ENCODE measurements around the gene TPP2.
A peak's percentile ranks its signal among the peaks of the same experiment; 100 is the strongest.

The TPP2 gene

DNA sequence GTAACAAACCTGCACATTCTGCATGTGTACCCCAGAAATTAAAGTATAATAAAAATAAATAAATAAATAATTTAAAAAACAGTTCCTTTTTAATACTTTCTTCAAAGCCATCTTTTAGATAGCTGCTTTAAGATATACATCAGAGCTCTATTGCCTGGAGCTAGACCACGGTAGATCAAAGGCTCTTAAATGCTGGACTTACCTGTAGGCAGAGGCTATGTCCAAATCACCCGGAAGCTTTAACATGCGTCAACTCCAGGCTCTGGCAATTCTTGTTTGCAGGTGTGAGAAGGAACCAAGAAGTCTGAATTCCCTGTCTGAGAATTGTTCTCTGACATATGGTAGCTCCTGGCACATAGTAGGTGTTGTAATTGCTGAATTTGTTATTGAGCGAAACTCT, 99.7 kb downstream of the TPP2 start:
- TF ChIP-seq TCF12 (IDR thresholded peaks at IDR 0.05; ENCODE audit: low read depth) (no peak), NFIC (IDR thresholded peaks at IDR 0.05) (no peak), FOXM1 (IDR thresholded peaks at IDR 0.05; ENCODE audit: borderline replicate concordance, low read depth) (no peak), RAD21 (IDR thresholded peaks at IDR 0.05; ENCODE audit: low read depth) (no peak), TEAD4 (IDR thresholded peaks at IDR 0.05) (no peak)
- TF ChIP-seq, protein P1, sequence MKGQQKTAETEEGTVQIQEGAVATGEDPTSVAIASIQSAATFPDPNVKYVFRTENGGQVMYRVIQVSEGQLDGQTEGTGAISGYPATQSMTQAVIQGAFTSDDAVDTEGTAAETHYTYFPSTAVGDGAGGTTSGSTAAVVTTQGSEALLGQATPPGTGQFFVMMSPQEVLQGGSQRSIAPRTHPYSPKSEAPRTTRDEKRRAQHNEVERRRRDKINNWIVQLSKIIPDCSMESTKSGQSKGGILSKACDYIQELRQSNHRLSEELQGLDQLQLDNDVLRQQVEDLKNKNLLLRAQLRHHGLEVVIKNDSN (IDR thresholded peaks at IDR 0.05) = no peak

DNA sequence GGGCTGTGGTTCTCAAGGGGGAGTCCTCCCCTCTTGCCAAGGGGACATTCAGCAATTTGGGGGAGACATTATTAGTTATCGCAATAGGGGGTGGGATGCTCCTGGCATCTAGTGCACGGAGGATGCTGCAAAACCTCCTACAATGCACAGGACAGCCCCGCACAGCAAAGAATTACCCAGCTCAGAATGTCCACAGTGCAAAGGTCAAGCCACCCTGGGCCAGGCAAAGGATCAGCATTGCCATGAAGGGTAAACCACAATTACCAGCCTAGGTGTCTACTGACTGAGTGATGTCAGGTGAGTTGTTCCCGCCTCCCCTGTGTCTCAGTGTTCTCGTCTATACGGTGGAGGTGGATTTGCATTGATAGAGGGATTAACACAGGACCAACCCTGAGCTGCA, 100.5 kb downstream of the TPP2 start:
- TF ChIP-seq, protein P1 (IDR thresholded peaks at IDR 0.05) = no peak
- TF ChIP-seq TCF12 (IDR thresholded peaks at IDR 0.05; ENCODE audit: low read depth) (no peak), EP300 (IDR thresholded peaks at IDR 0.05; ENCODE audit: borderline replicate concordance) (no peak), RAD21 (IDR thresholded peaks at IDR 0.05; ENCODE audit: low read depth) (no peak), TEAD4 (IDR thresholded peaks at IDR 0.05) (no peak), EGR1 (IDR thresholded peaks at IDR 0.05) (no peak), FOXM1 (IDR thresholded peaks at IDR 0.05; ENCODE audit: borderline replicate concordance, low read depth) (no peak), CREB1 (IDR thresholded peaks at IDR 0.05; ENCODE audit: low read depth) (no peak), ZBTB7A (IDR thresholded peaks at IDR 0.05; ENCODE audit: low read depth) (no peak), YY1 (IDR thresholded peaks at IDR 0.05; ENCODE audit: low read depth) (no peak)
- TF ChIP-seq, protein P2, sequence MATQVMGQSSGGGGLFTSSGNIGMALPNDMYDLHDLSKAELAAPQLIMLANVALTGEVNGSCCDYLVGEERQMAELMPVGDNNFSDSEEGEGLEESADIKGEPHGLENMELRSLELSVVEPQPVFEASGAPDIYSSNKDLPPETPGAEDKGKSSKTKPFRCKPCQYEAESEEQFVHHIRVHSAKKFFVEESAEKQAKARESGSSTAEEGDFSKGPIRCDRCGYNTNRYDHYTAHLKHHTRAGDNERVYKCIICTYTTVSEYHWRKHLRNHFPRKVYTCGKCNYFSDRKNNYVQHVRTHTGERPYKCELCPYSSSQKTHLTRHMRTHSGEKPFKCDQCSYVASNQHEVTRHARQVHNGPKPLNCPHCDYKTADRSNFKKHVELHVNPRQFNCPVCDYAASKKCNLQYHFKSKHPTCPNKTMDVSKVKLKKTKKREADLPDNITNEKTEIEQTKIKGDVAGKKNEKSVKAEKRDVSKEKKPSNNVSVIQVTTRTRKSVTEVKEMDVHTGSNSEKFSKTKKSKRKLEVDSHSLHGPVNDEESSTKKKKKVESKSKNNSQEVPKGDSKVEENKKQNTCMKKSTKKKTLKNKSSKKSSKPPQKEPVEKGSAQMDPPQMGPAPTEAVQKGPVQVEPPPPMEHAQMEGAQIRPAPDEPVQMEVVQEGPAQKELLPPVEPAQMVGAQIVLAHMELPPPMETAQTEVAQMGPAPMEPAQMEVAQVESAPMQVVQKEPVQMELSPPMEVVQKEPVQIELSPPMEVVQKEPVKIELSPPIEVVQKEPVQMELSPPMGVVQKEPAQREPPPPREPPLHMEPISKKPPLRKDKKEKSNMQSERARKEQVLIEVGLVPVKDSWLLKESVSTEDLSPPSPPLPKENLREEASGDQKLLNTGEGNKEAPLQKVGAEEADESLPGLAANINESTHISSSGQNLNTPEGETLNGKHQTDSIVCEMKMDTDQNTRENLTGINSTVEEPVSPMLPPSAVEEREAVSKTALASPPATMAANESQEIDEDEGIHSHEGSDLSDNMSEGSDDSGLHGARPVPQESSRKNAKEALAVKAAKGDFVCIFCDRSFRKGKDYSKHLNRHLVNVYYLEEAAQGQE (IDR thresholded peaks at IDR 0.05; ENCODE audit: low read depth) = no peak

DNA sequence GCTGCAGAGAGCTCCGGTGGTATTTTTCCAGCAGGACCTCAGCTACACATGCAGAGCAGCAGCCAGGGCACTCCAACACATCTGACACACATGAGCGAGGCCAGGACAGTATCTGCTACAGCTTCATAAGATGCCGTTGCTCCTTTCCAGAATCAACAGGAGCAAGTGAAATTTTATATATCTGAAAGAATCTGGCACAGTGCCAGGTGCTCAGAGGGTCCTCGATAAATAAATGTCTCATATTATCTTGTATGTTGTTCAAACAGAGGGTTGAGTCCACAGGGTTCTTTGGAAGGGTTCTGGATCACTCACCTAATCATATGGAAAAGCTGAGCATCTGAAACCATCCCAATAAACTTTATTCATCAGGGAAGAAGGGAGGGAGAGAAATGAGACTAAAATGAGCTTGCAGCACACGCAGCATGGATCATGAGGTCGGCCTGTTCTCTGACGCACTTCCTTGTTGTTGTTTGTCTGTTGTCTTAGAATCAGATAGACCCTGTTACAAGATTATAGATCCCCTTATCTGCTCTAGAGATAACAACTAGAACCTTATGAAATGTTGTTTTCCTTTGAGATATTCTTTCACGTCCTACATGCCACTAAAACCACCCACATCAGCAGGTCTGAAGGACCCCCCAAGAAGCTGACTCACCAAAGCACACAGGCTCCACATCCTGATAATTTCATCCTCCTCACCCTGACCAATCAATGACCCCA, 101.3 kb downstream of the TPP2 start:
- TF ChIP-seq, protein P2 (IDR thresholded peaks at IDR 0.05; ENCODE audit: low read depth) = no peak
- peak; percentile 44; the same call in 1 of the 2 replicates for TF ChIP-seq NFIC (IDR thresholded peaks at IDR 0.05)

DNA sequence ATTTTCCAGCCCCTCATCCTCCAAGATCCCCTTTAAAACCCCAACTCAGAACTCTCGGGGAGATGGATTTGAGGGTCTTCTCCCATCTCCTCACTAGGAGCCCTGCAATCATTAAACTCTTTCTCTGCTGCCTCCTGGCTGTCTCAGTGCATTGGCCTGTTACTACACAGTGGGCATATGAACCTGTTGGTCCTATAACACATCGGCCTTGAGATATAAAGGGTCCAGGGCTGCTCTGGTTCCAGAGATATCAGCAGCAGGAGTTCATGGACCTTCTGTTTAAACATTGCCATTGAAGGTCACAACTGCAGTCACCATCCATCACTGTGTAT, 101.8 kb downstream of the TPP2 start:
- TF ChIP-seq TCF12 (IDR thresholded peaks at IDR 0.05; ENCODE audit: low read depth) = no peak
- TF ChIP-seq EP300 (IDR thresholded peaks at IDR 0.05; ENCODE audit: borderline replicate concordance) = no peak
- no peak for TF ChIP-seq NFIC (IDR thresholded peaks at IDR 0.05)
- no peak for TF ChIP-seq CEBPB (IDR thresholded peaks at IDR 0.05)
- TF ChIP-seq, protein P3, sequence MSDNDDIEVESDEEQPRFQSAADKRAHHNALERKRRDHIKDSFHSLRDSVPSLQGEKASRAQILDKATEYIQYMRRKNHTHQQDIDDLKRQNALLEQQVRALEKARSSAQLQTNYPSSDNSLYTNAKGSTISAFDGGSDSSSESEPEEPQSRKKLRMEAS (IDR thresholded peaks at IDR 0.05) = no peak
- TF ChIP-seq CREB1 (IDR thresholded peaks at IDR 0.05; ENCODE audit: low read depth) = no peak
- TF ChIP-seq TEAD4 (IDR thresholded peaks at IDR 0.05) = no peak
- TF ChIP-seq, protein P1 (IDR thresholded peaks at IDR 0.05) = no peak
- TF ChIP-seq FOXM1 (IDR thresholded peaks at IDR 0.05; ENCODE audit: borderline replicate concordance, low read depth) = no peak
- TF ChIP-seq ZBTB7A (IDR thresholded peaks at IDR 0.05; ENCODE audit: low read depth) = no peak
- TF ChIP-seq TAF1 (IDR thresholded peaks at IDR 0.05; ENCODE audit: low read depth) = no peak
- no peak for TF ChIP-seq EGR1 (IDR thresholded peaks at IDR 0.05)
- TF ChIP-seq YY1 (IDR thresholded peaks at IDR 0.05; ENCODE audit: low read depth) = no peak
- TF ChIP-seq, protein P2 (IDR thresholded peaks at IDR 0.05; ENCODE audit: low read depth) = no peak
- TF ChIP-seq RAD21 (IDR thresholded peaks at IDR 0.05; ENCODE audit: low read depth) = no peak

All from Ishikawa (cell line).